ENCODE results near the gene TMUB2. TPM values are rescaled to one million over a fixed set of nuclear protein-coding genes. Genes with fewer than 3 reads are reported as not detected.

TMUB2 gene
- total and polyA plus RNA-seq, 4 donors: 12.2 to 18.8 (median 14.0) TPM

- 95% methylated on average over 15 of the region's 15 CpGs for WGBS
- peaks cover 9 to 35% (median 28%) of the 10 kb centered on the region in 4 donors for H3K36me3 ChIP-seq (ENCODE audit: control insufficient read depth in 4 of 4, insufficient read depth in 3 of 4, low read depth in 1 of 4, low read length in 3 of 4)
- no peak overlapping the region for H3K9ac ChIP-seq (ENCODE audit: low read depth in 1 of 2, low read length in 2 of 2)
- TF ChIP-seq HNF4A (conservative IDR thresholded peaks at IDR 0.05) (no peak), RXRA (IDR thresholded peaks at IDR 0.05) (no peak), RAD21 (IDR thresholded peaks at IDR 0.05) (no peak), EGR1 (IDR thresholded peaks at IDR 0.05; ENCODE audit: low read depth in 2 of 2) (no peak), GABPA (IDR thresholded peaks at IDR 0.05 in 1 of 2, conservative IDR thresholded peaks at IDR 0.05 in 1 of 2) (no peak), SP1 (IDR thresholded peaks at IDR 0.05) (no peak), TAF1 (conservative IDR thresholded peaks at IDR 0.05) (no peak), MAX (IDR thresholded peaks at IDR 0.05) (no peak), ZBTB33 (IDR thresholded peaks at IDR 0.05) (no peak), FOXA1 (IDR thresholded peaks at IDR 0.05) (no peak), REST (IDR thresholded peaks at IDR 0.05) (no peak), NR2F2 (IDR thresholded peaks at IDR 0.05) (no peak), CTCF (IDR thresholded peaks at IDR 0.05; ENCODE audit: low read depth, low read length, missing input control) (no peak), HNF4G (IDR thresholded peaks at IDR 0.05) (no peak), ATF3 (IDR thresholded peaks at IDR 0.05) (no peak), YY1 (IDR thresholded peaks at IDR 0.05) (no peak)
- no peak overlapping the region for H3K27ac ChIP-seq (ENCODE audit: low read depth in 1 of 2, low read length in 2 of 2)
- no peaks in the 10 kb centered on the region for H3K9me3 ChIP-seq (ENCODE audit: control insufficient read depth in 4 of 4, low read length in 3 of 4)
- peaks cover 6 to 14% (median 10%) of the 10 kb centered on the region in 4 donors for H3K4me1 ChIP-seq (ENCODE audit: control insufficient read depth in 4 of 4, insufficient read depth in 4 of 4, low read length in 3 of 4)
- no peak for DNase-seq (ENCODE audit: low spot score)
- H3K4me3 ChIP-seq (ENCODE audit: low read depth in 1 of 3, low read length in 3 of 3): no peak overlapping the region
- no peaks in the 10 kb centered on the region for H3K27me3 ChIP-seq (ENCODE audit: control insufficient read depth in 4 of 4, insufficient read depth in 4 of 4, low read length in 3 of 4)
These were observed 10.3 kb downstream of the TMUB2 start for GRCh38 chr17:44197107-44197506.

Measured in liver (tissue), 9 donors.